GM21526 (cell line): ENCODE measurements around the gene VASN.
A peak's percentile ranks its signal among the peaks of the same experiment; 100 is the strongest.
"Not testable (repeated sequence)": the region's sequence is repeated elsewhere in the genome, so short reads cannot be mapped to it uniquely, and the experiment has no call there.

ENCODE experiments used
- ATAC-seq: cut with Tn5 transposase; IDR thresholded peaks from one replicate; pipeline ENCODE4 v1.9.1; 2021; ENCODE audit warnings: moderate library complexity; ENCODE audit not compliant: unreplicated experiment, low FRiP score

Gene VASN

DNA sequence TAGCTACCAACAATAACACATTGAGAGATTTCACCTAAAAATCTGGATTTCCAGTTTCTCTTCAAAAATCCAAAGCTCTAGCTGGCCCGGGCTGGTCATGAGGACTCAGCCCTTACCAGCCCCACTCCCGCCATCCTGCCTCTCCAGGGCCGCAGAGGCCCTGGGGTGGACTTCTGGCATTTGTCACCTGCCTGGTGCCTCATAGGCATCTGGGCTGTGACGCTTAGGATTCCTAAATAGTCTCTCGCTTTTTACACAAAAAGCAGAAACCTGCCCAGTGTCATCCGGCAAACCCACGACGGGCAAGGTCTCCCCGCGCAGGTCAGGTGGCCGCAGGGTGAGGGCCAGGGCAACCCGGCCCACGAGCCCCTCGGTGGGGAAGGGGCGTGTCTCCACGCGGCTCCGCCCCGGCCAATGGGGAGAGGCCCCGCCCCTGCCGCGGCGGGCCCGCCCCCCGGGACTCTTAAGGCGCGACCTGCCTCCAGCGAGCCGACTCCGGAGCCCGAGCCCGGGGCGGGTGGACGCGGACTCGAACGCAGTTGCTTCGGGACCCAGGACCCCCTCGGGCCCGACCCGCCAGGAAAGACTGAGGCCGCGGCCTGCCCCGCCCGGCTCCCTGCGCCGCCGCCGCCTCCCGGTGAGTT, at the start of gene VASN:
Gene VASN (plus strand): TSS at position 492 of the 644 bp plus-strand sequence. CDS start 9,030 bp downstream, outside the sequence.
- peak; percentile 49 for ATAC-seq

DNA sequence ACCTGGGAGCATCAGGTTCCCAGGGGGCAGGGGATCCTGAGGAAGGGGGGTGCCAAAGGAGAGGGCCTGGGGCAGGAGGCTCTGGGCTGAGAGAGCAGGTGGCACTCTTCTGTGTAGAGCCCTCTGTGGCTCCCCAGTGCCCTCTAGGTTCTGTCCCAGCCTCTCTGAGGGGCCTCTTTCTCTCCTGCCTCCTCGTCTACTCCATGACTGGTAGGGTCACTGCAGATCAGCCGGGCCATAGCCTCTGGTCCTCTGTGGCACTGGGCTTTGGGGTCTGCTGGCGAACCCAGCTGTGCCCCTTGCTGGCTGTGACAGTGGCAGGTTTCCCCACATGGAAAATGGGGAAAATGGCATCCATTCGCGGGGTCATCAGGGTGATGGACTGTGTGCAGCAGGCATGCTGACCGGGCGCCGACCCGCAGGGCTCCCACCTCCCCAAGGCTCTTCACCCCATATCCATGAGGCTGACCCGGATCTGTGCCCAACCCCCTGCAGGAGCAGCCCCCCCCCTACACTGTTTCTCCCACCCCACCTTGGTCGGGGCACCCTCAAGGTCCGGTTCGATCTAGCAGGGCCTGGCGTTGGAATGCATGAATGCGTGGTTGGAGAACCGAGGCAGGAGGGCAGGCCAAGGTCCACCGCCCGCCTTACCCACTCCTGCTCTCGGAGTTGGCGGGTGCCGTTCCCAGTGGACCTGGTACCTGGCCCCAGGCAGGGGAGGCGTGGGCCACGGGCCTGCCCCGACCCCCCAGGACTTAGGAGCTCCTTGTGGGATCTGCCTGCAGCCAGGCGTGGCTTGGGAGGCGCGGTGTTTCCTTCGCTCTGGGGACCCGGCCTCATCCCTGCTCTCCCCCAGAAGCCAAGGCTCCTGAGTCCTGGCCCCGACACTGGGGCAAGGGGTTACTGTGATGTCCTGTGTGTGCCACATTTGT, 49.3 kb upstream of the VASN start:
- no peak for ATAC-seq

DNA sequence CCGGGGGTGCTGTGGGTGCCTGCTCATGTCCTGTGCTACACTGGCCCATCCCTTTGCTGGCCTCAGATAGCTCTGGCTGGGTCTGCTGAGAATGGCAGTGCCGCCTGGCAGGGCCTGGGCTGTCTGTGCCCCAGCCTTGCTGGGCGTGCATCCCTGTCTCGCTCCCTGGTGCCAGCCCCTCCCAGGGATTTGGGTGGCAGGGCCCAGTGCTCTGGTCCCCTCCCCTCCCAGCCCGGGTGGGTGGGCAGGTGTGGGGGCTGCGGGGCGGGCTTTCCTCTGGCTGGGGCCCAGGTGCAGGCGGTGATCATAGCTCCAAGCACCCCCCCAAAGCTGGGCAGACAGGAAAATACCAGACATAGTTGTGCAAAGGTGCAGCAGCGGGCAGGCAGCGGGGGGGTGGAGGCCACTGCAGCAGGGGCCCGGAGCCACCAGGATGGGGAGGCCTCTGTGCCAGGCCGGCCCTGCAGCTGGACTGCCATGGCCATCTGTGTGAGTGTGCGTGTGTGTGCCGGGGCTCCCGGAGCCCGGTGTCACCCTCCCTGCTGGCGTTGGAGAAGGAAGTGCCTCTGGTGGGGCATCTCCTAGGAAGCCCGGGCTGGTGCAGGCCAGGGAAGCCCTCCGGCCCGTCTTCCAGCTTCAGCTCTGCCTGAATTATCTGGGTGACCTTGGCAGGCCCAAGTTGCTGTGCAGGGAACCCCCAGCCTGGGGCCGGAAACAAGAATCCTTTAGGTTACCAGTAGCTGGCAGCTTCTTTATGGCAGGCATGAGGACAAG, 48.4 kb upstream of the VASN start:
- ATAC-seq = no peak

DNA sequence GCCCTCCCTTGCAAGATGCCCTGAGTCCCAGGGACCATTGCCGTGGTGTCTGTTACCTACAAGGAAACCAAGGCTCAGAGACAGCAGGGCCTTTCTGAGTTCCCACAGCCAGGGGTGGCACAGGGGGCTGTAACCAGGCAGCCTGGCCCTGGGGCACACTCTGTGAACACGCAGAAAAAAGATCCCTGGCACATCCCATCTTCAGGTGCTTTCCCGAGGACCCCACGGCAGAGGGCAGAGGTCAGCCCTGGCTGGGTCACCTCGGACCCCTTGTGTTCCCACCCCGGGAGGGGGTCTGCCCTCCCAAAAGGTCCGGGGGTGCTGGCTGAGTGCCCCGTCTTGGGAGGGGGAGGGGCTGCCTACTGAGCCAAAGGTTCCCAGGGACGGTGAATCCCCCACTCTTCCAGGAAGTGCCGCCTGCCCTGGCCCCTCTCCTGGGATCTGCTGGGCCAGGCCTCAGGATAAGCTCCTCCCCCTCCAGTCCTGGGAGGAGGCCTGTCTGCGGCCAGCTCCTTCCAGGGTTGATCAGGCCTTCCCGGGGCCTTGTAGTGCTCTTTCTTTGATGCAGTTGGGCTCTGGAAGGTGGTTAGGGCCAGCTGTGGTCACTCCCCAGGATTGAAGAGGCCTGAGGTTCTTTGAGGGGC, 47.7 kb upstream of the VASN start:
- ATAC-seq = no peak

DNA sequence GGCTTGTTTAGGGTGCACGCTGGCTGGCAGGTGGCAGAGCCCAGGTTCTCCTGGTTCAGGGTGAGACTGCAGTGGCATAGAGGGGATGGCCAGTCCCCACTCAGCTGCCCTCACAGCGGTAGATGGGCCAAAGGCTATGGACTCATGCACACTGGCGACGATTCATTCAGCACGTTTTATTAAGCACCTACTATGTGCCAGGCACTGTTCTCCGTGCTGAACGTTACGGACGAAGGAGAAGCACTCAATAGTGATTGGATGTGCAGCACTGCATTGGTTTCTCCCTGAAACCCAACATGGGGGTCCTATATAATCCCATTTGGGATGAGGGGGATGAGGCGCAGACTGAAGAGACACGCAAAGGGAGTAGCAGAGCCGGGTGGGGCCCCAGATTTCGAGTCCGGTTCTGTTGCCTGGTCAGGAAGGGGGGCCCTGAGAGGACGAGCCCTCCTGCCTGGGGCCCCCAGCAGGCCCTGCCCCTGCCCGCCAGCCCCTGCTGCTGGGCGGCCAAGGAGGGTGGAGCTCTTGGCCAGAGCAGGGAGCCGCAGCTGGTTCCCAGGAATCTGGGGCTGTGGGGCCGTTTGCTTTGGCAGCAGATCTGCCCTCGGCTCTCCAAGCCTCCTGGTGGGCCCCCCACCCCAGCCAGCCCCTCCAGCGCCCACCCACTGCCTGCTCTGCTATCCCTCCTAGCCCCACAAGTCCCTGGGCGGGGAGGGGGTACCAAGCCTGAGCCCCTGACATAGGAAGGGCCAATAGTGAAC, 47.0 kb upstream of the VASN start:
- ATAC-seq = no peak

DNA sequence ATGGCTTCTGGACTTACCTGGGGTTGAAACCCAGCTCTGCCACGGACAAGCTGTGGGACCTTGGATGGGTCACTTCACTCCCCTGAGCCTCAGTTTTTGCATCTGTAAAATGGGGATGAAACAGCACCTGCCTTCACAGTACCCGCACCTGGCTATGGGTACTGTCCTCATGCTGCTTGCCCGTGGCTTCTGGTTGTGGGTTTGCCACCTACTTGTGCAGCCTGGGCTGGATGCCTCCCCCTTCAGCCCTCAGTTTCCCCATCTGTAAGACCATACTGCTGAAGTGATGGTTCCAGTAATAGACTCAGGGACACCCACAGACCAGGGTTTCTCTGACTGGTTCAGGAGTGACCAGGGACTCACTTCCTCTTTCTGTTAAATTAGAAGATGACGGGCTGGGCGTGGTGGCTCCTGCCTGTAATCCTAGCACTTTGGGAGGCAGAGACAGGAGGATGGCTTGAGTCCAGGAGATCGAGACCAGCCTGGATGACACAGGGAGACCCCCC, 46.3 kb upstream of the VASN start:
- ATAC-seq = no peak

DNA sequence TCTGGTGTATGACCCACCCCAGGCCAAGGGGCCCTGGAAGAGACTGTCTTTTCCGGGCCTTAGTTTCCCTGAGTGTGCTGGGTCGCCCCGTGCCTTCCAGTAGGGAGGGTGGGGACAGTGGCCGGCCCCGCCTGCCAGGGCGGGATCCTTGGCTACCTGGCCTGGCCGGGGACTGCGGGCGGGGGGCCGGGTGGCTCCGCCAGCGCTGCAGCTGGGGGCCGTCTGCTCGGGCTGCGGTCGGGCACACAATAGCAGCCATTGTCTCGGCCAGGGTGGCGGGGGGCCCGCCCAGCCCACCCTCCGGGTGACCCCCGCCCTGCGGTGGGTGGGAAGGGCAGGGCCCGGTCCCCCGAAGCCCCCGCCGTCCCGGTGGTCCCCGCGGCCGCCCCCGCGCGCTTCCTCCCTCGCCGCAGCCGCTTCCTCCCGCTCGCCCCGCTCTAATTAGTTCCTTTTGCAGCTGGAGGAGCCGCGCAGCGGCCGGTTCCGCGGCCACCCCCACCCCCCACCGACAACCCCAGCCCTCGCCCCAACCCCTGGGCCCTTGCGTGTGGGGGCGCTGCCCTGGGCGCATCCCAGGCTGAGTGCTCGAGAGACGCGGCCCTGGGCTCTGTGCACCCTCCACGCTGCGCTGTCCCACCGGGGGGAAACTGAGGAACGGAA, 44.1 kb upstream of the VASN start:
- no peak for ATAC-seq

DNA sequence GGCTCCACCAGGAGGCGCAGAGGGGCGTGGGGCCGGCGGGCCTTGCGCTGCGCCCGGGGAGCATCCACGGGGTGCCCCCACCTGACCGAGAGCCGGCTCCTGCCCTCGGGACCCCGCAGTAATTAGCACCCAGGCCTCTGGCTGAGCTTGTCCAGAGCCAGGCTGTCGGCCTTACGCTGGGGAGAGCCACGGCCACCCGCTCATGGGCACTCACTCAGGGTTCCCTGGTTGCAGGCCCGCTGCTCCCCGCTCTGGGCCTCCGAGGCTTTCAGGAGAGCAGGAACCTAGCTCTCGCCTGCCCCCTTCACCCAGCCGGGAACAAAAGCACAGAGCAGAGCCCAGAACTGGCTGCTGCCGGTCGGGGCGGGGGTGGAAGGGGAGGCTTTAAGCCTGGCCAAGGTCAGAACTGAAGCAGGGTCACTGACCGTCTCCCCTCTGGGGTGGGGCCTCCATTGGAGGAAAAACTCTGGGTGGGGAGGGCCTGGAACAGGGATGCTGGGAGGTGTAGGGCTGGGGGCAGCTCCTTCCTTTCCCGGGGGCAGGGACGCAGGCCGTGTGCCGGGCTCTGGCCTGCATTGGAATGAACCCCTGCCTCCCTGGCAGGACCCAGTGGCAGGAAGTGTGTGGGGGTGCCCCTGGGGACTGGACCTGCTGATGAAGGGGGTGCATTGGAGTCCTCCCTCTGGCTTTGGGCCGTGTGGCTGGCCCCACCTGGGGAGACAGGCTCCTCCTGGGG, 43.4 kb upstream of the VASN start:
- no peak for ATAC-seq

DNA sequence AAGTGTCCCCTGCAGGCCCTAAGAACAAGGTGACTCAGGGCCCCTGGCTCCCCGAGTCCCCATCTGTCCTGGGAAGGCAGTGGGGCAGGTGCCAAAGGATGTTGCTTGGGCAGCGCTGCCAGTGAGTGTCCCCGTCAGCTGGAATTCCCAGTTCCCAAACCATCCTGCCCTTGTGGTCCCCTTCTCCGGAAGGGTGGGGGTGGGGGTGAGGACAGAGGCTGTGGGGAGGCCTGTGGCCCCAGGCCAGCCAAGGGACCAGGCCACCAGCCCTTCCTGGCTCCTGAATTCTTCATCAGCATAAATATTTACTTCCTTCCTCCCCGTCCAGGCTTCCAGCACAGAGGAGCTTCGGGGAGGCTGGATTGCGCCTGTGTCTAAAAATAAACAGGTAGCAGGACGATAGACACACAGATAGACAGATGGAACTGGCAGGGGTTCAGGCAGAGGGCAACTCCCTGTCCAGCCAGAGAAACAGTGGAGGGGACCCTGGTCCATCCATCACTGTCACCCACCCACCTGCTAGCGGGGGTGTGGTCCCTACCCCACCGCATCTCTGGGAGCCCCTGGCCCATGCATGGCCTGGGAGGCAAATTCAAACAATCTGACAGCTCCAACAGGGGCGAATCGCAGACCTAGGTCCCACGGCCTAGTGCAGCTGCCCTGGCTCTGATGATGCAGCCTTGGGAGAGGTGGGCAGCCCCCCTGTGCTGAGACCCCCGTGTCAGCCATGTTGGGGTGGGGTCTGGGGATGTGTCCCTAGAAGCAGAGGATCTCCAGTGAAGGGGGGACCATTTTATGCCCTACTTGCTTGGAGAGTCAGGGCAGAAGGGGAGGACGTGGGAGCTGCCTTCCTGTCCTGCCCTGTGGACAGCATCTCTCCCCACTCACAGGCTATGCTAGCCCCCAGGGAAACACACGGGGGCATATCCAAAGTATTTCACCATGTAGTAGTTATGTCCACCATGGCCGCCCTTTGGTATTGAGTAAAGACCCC, 42.6 kb upstream of the VASN start:
- ATAC-seq = no peak

DNA sequence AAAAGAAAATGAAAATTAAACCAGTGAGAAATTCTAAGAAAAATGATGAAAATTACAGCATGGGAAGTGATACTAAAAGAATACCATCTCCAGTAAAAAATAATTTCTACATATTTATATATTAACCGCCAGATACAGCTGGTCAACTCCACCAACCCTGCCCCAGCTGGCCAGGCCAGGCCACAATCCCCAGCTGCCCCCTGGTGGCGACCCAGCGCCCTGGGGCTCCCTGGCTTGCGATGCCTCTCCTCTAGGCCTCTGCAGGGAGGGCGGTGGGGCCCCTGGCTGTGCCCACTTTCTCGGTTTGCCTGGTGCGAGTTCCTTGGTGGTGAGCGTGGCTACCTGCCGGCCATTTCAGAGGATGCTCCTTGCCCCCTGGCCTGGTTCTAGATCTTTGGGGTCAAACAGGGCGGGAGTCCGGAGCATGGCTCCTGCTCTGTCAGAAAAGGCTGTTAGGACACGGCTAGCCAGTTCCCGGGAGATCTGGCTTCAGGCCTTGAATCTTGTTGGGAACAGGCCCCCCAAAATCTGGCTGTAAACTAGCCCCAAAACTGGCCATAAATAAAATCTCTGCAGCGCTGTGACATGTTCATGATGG, 41.3 kb upstream of the VASN start:
- no peak for ATAC-seq

DNA sequence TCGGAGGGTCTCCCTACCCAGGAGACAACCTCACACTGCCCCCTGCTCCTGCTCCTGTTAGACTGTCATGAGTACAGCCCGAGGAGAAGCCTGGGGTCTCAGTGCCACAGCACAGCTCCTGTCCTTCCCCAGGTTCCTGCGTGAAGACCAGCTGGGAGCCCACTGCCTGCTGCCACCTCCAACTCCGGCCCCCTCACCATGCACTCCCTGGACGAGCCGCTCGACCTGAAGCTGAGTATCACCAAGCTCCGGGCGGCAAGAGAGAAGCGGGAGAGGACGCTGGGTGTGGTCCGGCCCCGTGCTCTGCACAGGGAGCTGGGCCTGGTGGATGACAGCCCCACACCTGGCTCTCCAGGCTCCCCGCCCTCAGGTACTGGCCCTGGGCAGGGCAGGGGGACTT, 39.6 kb upstream of the VASN start:
- ATAC-seq = no peak

DNA sequence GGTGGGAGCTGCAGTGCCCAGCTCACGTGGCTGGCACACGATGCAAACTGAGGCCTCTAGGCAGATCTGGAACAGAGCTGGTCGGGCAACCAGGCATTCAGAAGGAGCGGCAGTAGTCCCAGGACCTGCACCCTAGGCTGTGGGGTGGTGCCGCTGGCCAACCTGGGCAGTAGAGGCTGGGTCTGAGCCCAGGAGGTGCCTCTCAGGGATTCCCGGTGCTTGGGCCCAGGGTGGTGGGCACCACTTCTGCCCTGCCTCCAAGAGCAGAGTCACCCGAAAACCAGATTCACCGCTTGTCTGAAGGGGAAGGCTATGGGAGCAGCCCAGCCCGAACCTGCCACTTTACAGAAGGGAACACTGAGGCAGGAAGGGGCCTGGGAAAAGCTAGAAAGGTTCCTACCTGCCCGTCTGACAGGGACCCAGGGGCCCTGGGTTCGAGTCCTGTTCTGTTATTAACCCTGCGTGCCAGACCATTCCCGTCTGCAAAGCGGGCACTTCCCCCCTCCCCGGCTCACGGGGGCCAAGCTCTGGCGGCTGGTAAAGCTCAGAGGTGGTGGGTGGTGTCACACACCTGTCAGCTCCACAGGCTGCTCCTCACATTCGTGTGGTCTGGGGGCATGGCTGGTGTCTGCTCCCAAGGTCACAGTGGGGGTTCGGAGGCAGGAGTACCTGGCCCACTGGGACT, 38.9 kb upstream of the VASN start:
- no peak for ATAC-seq

DNA sequence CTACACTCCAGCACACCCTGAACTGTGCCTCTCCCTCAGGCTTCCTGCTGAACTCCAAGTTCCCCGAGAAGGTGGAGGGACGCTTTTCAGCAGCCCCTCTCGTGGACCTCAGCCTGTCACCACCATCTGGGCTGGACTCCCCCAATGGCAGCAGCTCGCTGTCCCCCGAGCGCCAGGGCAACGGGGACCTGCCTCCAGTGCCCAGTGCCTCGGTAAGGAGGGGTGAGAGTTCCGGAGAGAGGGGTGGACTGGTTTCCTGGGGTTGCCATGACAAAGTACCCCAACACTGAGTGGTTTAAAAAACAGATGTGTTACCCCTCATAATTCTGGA, 38.4 kb upstream of the VASN start:
- no peak for ATAC-seq

DNA sequence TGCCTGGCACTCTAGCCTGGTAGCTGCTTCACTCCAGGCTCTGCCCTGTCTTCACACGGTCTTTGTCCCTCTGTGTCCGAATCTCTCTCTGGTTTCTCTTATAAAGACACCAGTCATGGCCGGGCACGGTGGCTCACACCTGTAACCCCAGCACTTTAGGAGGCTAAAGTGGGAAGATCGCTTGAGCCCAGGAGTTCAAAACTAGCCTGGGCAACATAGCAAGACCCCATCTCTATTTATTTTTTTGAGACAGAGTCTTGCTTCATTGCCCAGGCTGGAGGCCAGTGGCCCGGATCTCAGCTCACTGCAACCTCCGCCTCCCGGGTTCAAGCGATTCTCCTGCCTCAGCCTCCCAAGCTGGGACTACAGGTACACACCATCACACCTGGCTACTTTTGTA, 37.9 kb upstream of the VASN start:
- ATAC-seq = not testable (repeated sequence)

DNA sequence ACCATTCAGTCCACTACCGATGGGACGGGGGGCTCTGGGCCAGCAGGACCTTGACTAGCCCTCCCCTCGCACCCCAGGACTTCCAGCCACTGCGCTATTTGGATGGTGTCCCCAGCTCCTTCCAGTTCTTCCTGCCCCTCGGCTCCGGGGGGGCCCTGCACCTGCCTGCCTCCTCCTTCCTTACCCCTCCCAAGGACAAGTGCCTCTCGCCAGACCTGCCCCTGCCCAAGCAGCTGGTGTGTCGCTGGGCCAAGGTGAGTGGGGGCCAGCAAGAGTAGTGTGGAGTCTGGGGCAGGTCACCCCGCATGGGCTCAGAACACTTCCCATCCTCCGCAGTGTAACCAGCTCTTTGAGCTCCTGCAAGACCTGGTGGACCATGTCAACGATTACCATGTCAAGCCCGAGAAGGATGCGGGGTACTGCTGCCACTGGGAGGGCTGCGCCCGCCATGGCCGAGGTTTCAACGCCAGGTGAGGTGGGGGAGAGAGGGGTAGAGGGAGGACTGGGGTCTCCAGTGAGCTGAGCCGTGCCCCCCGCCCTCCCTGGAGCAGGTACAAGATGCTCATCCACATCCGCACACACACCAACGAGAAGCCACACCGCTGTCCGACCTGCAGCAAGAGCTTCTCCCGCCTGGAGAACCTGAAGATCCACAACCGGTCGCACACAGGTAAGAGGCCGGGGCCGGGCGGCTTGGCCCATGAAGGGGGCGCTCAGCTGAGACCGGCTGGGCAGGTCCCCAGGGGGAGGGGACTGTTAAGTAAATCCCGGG, 36.7 kb upstream of the VASN start:
- ATAC-seq = no peak
